Measurements from ENCODE around the gene GANAB. TPM values are rescaled to one million over a fixed set of nuclear protein-coding genes. Genes with fewer than 3 reads are reported as not detected.

Gene GANAB
- total RNA-seq, 2 experiments from 2014 or later: 208 to 218 TPM

DNA sequence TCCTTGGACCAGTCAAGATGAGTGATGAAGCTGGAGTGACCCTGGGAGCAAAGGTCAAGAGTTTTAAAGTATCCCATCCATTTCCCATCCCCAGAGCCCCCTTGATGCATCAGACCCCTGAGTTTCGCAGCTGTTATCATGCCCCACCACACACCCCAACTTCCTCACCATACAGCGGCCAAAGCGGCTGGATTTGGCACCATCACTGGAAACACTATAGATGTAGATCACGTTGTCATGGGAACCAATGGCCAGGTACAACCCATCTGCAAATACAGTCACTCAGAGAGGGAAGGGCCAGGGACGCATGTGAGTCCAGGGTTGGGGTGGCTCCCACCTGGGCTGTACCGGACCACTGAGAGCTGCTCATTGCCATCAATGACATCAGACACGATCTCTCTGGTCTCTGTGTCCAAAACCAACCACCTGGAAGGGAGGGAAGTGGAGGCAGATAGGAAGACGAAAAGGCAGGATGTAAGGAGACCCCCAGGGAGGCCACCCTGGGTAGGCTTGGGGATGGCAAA lies 42.6 kb downstream of the GANAB start:
- ChIA-PET POLR2A (interaction anchor here (1.4 kb wide), 1 partner anchor 12 kb away, joined by 4 read pairs; the partner anchor contains the start of gene TUT1), CTCF (interaction anchor here (0.5 to 1.1 kb wide), 4 partner anchors 11 to 143 kb away, joined by 3 to 5 read pairs (median 4); no protein-coding TSS in a partner anchor)
- Mint-ChIP-seq H3K4me3 (peak overlapping the region; percentile 19), H3K27me3 (no peaks in the 10 kb centered on the region), H3K36me3 (ENCODE audit: low read depth) (peaks cover 70% of the 10 kb centered on the region), H3K27ac (no peak overlapping the region), H3K9me3 (ENCODE audit: low read depth) (no peaks in the 10 kb centered on the region), H3K4me1 (peaks cover 41% of the 10 kb centered on the region)
- intact Hi-C loops (cut with DNase I, micrococcal nuclease): loop anchor here in 1 of 2 experiments (10.0 kb wide), 1 partner anchor 1641 kb away; the partner anchor contains the start of genes FKBP2 and PPP1R14B
- DNase-seq (no peak), ATAC-seq (no peak)

DNA sequence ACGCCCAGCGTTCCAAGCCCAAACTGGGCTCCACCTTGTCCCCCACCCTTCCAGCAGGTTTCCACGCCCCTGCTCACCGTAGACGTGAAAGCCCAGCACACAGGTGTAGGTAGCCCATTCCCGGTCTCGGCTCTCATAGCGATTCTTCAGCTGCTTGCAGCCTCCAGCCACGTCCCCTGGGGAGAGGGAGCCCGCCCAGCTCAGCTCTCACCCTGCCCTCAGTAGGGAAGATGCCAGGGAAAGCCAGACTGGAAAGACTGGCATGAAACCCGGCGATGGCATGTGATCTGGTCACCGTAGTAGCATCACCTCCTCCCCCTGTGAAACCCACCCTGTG lies 43.4 kb downstream of the GANAB start:
- CTCF ChIA-PET: interaction anchor here (1.1 kb wide), 1 partner anchor 29 kb away, joined by 3 read pairs; no protein-coding TSS in a partner anchor
- no peak for ATAC-seq
- H3K9me3 Mint-ChIP-seq (ENCODE audit: low read depth): no peaks in the 10 kb centered on the region
- H3K36me3 Mint-ChIP-seq (ENCODE audit: low read depth): peaks cover 71% of the 10 kb centered on the region
- peak overlapping the region; percentile 19 for H3K4me3 Mint-ChIP-seq
- POLR2A ChIA-PET: interaction anchor here (1.4 kb wide), 1 partner anchor 12 kb away, joined by 4 read pairs; the partner anchor contains the start of gene TUT1
- no peaks in the 10 kb centered on the region for H3K27me3 Mint-ChIP-seq
- DNase-seq: no peak
- H3K27ac Mint-ChIP-seq: peak overlapping the region; percentile 28
- H3K4me1 Mint-ChIP-seq: peaks cover 45% of the 10 kb centered on the region
- intact Hi-C loops (cut with DNase I, micrococcal nuclease): loop anchor here in 1 of 2 experiments (10.0 kb wide), 1 partner anchor 1642 kb away; the partner anchor contains the start of genes FKBP2 and PPP1R14B

DNA sequence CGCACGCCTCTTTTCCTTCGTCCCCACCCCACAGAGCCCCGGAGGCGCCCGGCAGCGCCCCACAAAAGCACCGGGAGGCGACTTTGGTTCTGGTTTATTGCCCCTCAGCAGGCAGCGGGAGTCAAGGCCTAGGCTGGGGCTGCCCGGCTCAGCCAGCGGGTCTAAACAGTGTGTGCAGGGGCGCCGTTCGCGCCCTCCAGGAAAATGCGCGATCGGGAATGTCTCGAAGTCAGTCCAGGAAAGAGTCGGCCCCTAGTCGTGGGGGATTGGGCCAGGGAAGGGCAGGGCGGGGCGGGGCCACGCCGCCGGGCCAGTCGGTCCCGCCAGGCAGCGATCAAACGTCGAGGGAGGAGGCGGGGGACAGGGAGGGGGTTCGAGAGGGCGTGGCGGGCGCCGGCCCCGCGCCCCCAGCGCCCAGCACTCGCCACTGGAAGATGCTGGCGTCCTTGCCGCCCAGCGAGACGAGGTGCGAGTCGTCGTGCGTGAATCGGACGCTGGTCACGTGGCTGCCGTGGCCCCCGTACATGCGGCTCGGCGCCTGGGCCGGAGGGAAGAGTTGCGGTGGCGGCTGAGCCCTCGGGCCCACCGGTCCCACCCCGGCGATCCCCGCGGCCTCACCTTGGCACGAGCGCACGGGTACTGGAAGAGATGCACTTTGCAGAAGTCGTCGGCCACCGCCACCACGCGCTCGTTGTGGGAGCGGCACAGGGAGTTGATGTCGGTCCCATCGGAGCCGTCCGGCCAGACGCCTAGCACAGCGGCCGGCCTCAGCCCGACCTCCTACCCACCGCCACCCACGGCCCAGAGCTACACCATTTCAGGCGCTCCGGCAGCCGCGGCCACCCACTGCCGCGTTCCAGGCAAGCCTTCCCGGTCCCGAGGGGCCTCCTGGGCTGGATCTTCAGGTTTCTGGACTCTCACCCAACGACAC lies 44.0 kb downstream of the GANAB start:
- H3K36me3 Mint-ChIP-seq (ENCODE audit: low read depth): peaks cover 71% of the 10 kb centered on the region

DNA sequence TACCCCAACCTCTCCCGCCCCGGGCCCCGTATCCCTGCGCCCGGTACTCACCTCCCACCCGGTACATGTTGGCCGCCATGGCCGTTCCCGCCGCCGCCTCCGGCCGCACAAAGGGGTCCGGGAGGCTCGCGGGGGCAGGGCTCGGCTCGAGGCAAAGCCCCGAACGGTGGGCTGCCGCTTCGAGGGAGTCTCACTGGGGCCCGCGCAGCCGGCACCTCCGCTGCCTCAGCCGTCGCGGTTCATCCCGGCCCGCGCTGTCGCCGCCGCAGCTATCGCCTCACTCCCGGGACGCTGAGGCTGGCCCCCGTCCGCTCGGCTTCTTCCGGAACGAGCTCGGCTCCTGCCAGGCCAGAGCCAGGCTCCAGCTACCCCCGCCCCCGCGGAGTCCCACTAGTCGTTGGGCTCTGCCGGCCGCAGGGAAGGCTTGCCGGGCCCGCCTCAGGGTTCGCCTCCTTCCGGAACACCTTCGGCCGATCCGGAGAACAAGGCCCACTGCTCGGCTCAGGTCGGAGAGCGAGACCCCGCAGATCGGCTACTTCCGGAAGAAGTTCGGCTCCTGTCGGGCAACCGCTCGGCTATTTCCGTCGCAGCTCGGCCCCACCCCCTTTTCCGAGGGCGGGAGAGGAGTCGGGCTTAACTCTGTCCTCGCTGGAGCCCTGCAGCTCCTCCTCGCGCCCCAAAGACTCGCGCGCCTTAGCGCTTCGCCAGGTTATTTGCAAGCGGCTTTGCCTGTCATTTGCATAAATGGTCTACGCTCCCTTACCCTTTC lies 44.9 kb downstream of the GANAB start, which contains the start of gene MTA2:
Gene MTA2 (minus strand): TSS at position 494 of the 769 bp plus-strand sequence. CDS start 415 bp downstream, at position 79.
- peak; percentile 89 for ATAC-seq
- POLR2A ChIA-PET: interaction anchor here (0.5 to 3.3 kb wide), 23 partner anchors 10 to 280 kb away, joined by 3 to 81 read pairs (median 4); partner anchors contain the start of genes B3GAT3, BSCL2, C11orf98 and CSKMT
- H3K27me3 Mint-ChIP-seq: no peaks in the 10 kb centered on the region
- DNase-seq: peak; percentile 100
- H3K9me3 Mint-ChIP-seq (ENCODE audit: low read depth): no peaks in the 10 kb centered on the region
- peaks cover 51% of the 10 kb centered on the region for H3K4me1 Mint-ChIP-seq
- peak within 1 kb of the TSS; percentile 96 for H3K27ac Mint-ChIP-seq
- H3K36me3 Mint-ChIP-seq (ENCODE audit: low read depth): peaks cover 72% of the 10 kb centered on the region
- CTCF ChIA-PET: interaction anchor here (0.6 to 1.5 kb wide), 12 partner anchors 10 to 231 kb away, joined by 3 to 20 read pairs (median 4); partner anchors contain the start of genes B3GAT3, C11orf98, CSKMT and EML3
- intact Hi-C loops (cut with DNase I, micrococcal nuclease): loop anchor here (1.0 to 10.0 kb wide), 5 partner anchors 11 to 1643 kb away; partner anchors contain the start of genes EML3 (in 1 of the 2), FKBP2 (in 1 of the 2), PPP1R14B (in 1 of the 2) and UBXN1 (in 1 of the 2)
- peak within 1 kb of the TSS; percentile 91 for H3K4me3 Mint-ChIP-seq

More for the DNA sequence above, 44.0 kb downstream of the GANAB start:
- POLR2A ChIA-PET: interaction anchor here (0.7 to 3.3 kb wide), 17 partner anchors 9 to 279 kb away, joined by 3 to 81 read pairs (median 4); partner anchors contain the start of genes BSCL2, C11orf98, CSKMT and EEF1G
- H3K27ac Mint-ChIP-seq: peak overlapping the region; percentile 95
- intact Hi-C loops (cut with DNase I, micrococcal nuclease): loop anchor here in 1 of 2 experiments (1.0 to 10.0 kb wide), 2 partner anchors 10 to 1642 kb away; partner anchors contain the start of genes EML3, FKBP2 and PPP1R14B
- H3K4me1 Mint-ChIP-seq: peaks cover 48% of the 10 kb centered on the region
- CTCF ChIA-PET: interaction anchor here (0.6 to 1.5 kb wide), 10 partner anchors 9 to 184 kb away, joined by 3 to 20 read pairs (median 4); partner anchors contain the start of genes B3GAT3, C11orf98, CSKMT and LBHD1
- H3K4me3 Mint-ChIP-seq: peak overlapping the region; percentile 91
- no peaks in the 10 kb centered on the region for H3K9me3 Mint-ChIP-seq (ENCODE audit: low read depth)
- no peak for ATAC-seq
- H3K27me3 Mint-ChIP-seq: no peaks in the 10 kb centered on the region
- peak; percentile 52 for DNase-seq

DNA sequence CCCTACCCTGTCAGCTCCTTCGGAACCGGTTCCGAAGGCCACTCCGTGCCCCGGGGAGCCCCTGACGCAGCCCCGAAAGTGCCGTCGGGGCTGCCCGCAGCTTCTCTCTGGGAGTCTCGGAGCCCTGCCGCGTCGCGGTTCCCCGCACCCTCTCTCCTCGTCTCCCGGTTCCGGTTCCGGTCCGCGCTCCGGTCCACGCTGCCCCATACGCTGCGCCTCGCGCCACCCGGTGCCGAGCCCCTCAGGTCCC lies 45.4 kb downstream of the GANAB start:
- POLR2A ChIA-PET: interaction anchor here (0.6 to 3.3 kb wide), 15 partner anchors 9 to 281 kb away, joined by 3 to 81 read pairs (median 5); partner anchors contain the start of genes B3GAT3, BSCL2, C11orf98 and CSKMT
- Mint-ChIP-seq H3K9me3 (ENCODE audit: low read depth) (no peaks in the 10 kb centered on the region), H3K27ac (peak overlapping the region; percentile 96), H3K36me3 (ENCODE audit: low read depth) (peaks cover 73% of the 10 kb centered on the region), H3K4me1 (peaks cover 48% of the 10 kb centered on the region), H3K4me3 (peak overlapping the region; percentile 91), H3K27me3 (no peaks in the 10 kb centered on the region)
- DNase-seq: peak; percentile 66
- intact Hi-C loops (cut with DNase I, micrococcal nuclease): loop anchor here (2.0 to 10.0 kb wide), 4 partner anchors 48 to 1644 kb away; partner anchors contain the start of genes FKBP2 (in 1 of the 2), PPP1R14B (in 1 of the 2) and UBXN1 (in 1 of the 2)
- ATAC-seq: no peak
- CTCF ChIA-PET: interaction anchor here (0.9 to 1.7 kb wide), 7 partner anchors 9 to 71 kb away, joined by 3 to 20 read pairs (median 10); partner anchors contain the start of genes B3GAT3, EML3, LBHD1 and ROM1

DNA sequence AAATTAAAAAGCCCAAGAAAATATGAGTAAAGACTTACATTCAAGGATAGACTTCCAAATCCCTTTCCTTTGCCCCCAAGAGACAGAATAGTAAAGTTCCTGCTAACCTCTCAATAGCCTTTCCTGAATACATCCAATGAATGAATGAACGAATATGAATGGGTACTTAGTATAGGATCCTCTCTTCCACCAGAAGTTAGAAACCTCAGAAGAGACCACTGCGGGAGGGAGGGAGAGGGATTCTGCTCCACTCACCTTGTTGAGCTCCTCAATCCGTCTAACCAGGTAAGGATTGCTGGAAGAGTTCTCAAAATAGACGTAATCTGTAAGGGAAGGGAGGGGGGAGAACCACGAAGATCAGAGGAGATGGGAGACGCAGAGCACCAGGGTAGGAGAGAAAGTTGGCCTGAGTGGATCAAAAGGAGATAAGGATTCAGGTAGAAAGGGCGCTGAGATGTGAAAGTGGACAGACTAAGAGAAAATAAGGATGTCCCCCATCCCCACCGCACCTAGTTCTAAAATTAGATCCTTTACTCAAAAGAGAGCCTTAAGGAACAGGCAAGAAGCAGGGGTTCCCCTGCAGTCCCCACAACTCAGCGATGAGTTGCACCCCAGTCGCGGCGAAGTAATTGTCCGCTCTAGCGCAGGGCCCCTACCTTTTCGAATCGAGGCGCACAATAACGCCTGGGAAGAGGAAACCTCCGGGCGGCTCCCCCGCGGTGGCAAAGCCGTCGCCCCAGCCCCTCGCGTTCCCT lies 45.9 kb downstream of the GANAB start:
- Mint-ChIP-seq H3K27me3 (no peaks in the 10 kb centered on the region), H3K27ac (peak overlapping the region; percentile 96), H3K4me1 (peaks cover 48% of the 10 kb centered on the region), H3K36me3 (ENCODE audit: low read depth) (peaks cover 73% of the 10 kb centered on the region), H3K4me3 (peak overlapping the region; percentile 91), H3K9me3 (ENCODE audit: low read depth) (no peaks in the 10 kb centered on the region)
- DNase-seq (peak; percentile 60), ATAC-seq (no peak)
- POLR2A ChIA-PET: interaction anchor here (0.6 to 3.3 kb wide), 7 partner anchors 9 to 255 kb away, joined by 3 to 81 read pairs (median 6); partner anchors contain the start of genes B3GAT3, C11orf98, CSKMT and EEF1G
- CTCF ChIA-PET: interaction anchor here (0.6 to 2.1 kb wide), 6 partner anchors 9 to 262 kb away, joined by 3 to 18 read pairs (median 6); partner anchors contain the start of genes EML3, ROM1 and TUT1
- intact Hi-C loops (cut with DNase I, micrococcal nuclease): loop anchor here (2.0 to 10.0 kb wide), 4 partner anchors 48 to 1644 kb away; partner anchors contain the start of genes FKBP2 (in 1 of the 2), PPP1R14B (in 1 of the 2) and UBXN1 (in 1 of the 2)

DNA sequence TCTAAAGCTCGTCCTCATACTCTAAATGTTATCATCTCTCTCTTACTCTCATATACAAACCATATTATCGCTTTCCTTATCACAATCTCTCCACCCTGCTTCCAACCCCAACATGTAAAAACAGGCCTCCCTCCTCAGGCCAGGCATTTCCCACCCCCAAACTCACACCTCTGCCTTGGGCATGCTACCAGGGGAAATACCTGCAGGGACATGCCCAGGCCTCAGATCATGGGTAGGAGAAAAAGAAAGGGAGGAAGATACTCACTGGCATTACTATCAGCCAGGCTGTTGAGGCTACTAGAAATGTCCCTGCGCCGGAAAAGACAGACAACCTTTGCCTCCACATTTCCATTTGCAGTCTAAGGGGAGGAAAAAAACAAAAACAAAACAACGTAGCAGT lies 46.5 kb downstream of the GANAB start:
- H3K36me3 Mint-ChIP-seq (ENCODE audit: low read depth): peaks cover 74% of the 10 kb centered on the region
- no peaks in the 10 kb centered on the region for H3K27me3 Mint-ChIP-seq
- DNase-seq (peak; percentile 55), ATAC-seq (no peak)
- H3K4me1 Mint-ChIP-seq: peaks cover 48% of the 10 kb centered on the region
- CTCF ChIA-PET: interaction anchor here (0.6 to 2.1 kb wide), 10 partner anchors 8 to 262 kb away, joined by 3 to 12 read pairs (median 4); partner anchors contain the start of genes C11orf98, CSKMT, EML3 and HNRNPUL2
- peak overlapping the region; percentile 91 for H3K4me3 Mint-ChIP-seq
- H3K9me3 Mint-ChIP-seq (ENCODE audit: low read depth): no peaks in the 10 kb centered on the region
- POLR2A ChIA-PET: interaction anchor here (0.6 to 3.3 kb wide), 11 partner anchors 8 to 256 kb away, joined by 3 to 81 read pairs (median 3); partner anchors contain the start of genes C11orf98, CSKMT, LBHD1 and TTC9C
- peak overlapping the region; percentile 96 for H3K27ac Mint-ChIP-seq
- intact Hi-C loops (cut with DNase I, micrococcal nuclease): loop anchor here (1.0 to 10.0 kb wide), 14 partner anchors 9 to 1645 kb away; partner anchors contain the start of genes TUT1 (in 2 of the 2), C11orf98 (in 1 of the 2), CSKMT (in 1 of the 2) and EML3 (in 1 of the 2)

DNA sequence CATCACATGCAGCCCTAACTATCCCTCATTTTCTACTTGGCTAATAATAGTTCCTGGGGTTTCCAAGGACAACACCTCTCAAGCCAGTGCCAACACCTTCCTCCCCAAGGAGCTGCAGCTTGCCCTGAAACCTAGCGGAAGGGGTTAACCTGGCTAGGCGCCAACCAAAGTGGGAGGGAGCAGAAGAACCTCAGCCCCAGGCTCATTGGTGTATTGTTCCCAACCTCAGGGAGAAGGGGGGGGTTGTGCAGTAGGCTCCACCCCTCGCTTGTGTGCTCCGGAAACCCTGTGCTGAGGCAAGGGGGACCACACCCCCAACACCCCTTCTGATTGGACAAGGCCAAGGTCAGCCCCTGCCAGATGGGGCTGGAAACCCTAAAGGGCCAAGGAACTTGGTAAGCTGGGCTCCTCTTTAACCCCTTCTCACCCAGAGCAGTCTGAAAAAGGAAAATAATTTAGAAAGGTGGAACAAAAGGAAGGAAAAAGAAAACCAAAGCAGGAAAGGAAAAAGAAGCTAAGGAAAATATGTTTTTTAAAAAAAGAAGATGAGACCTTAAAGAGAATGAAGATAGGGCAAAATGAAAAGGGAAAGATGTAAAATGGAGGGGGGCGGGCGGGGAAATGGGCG lies 47.2 kb downstream of the GANAB start:
- peaks cover 54% of the 10 kb centered on the region for H3K4me1 Mint-ChIP-seq
- POLR2A ChIA-PET: interaction anchor here (0.6 to 3.3 kb wide), 12 partner anchors 7 to 257 kb away, joined by 3 to 81 read pairs (median 4); partner anchors contain the start of genes C11orf98, CSKMT, LBHD1 and TTC9C

More for the DNA sequence above, 47.2 kb downstream of the GANAB start:
- Mint-ChIP-seq H3K9me3 (ENCODE audit: low read depth) (no peaks in the 10 kb centered on the region), H3K27ac (peak overlapping the region; percentile 96), H3K36me3 (ENCODE audit: low read depth) (peaks cover 79% of the 10 kb centered on the region), H3K27me3 (no peaks in the 10 kb centered on the region), H3K4me3 (peak overlapping the region; percentile 91)
- CTCF ChIA-PET: interaction anchor here (0.6 to 2.1 kb wide), 9 partner anchors 8 to 174 kb away, joined by 3 to 12 read pairs (median 5); partner anchors contain the start of genes C11orf98, CSKMT, EML3 and HNRNPUL2
- DNase-seq (peak; percentile 98), ATAC-seq (peak; percentile 72)
- intact Hi-C loops (cut with DNase I, micrococcal nuclease): loop anchor here (1.0 to 2.0 kb wide), 10 partner anchors 8 to 281 kb away; partner anchors contain the start of genes TUT1 (in 2 of the 2), C11orf98 (in 1 of the 2), CSKMT (in 1 of the 2) and EML3 (in 1 of the 2)

Data from activated CD4-positive, alpha-beta T cell treated with anti-CD3 and anti-CD28 coated beads for 36 hours (primary cell).